ENCODE measurements around the gene PPM1H.

DNA sequence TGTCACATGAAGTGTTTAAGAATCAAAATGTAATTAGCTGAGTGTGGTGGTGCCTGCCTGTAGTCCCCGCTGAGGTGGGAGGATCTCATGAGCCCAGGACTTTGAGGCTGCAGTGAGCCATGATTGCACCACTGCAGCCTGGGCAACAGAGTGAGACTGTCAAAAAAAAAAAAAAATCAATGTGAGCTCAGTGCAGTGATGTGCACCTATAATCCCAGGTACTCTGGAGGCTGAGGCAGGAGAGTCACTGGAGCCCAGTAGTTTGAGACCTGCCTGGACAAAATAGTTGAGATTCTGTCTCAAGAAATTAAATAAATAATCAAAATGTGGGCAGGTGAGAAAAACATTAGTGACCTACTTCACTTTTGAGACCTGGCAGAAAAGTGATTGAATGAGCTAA lies 328.3 kb downstream of the PPM1H start:
- TF ChIP-seq, protein P1, sequence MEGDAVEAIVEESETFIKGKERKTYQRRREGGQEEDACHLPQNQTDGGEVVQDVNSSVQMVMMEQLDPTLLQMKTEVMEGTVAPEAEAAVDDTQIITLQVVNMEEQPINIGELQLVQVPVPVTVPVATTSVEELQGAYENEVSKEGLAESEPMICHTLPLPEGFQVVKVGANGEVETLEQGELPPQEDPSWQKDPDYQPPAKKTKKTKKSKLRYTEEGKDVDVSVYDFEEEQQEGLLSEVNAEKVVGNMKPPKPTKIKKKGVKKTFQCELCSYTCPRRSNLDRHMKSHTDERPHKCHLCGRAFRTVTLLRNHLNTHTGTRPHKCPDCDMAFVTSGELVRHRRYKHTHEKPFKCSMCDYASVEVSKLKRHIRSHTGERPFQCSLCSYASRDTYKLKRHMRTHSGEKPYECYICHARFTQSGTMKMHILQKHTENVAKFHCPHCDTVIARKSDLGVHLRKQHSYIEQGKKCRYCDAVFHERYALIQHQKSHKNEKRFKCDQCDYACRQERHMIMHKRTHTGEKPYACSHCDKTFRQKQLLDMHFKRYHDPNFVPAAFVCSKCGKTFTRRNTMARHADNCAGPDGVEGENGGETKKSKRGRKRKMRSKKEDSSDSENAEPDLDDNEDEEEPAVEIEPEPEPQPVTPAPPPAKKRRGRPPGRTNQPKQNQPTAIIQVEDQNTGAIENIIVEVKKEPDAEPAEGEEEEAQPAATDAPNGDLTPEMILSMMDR (IDR thresholded peaks at IDR 0.05; ENCODE audit: low read depth, low read length, missing input control): no peak
- TF ChIP-seq TAF1 (conservative IDR thresholded peaks at IDR 0.05) (no peak), RXRA (IDR thresholded peaks at IDR 0.05) (no peak), SP1 (IDR thresholded peaks at IDR 0.05) (no peak), FOXA1 (IDR thresholded peaks at IDR 0.05) (no peak), RAD21 (IDR thresholded peaks at IDR 0.05) (no peak), EGR1 (IDR thresholded peaks at IDR 0.05; ENCODE audit: low read depth in 2 of 2) (no peak)
- TF ChIP-seq, protein P2, sequence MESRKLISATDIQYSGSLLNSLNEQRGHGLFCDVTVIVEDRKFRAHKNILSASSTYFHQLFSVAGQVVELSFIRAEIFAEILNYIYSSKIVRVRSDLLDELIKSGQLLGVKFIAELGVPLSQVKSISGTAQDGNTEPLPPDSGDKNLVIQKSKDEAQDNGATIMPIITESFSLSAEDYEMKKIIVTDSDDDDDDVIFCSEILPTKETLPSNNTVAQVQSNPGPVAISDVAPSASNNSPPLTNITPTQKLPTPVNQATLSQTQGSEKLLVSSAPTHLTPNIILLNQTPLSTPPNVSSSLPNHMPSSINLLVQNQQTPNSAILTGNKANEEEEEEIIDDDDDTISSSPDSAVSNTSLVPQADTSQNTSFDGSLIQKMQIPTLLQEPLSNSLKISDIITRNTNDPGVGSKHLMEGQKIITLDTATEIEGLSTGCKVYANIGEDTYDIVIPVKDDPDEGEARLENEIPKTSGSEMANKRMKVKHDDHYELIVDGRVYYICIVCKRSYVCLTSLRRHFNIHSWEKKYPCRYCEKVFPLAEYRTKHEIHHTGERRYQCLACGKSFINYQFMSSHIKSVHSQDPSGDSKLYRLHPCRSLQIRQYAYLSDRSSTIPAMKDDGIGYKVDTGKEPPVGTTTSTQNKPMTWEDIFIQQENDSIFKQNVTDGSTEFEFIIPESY (IDR thresholded peaks at IDR 0.05): no peak
- TF ChIP-seq, protein P3, sequence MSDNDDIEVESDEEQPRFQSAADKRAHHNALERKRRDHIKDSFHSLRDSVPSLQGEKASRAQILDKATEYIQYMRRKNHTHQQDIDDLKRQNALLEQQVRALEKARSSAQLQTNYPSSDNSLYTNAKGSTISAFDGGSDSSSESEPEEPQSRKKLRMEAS (IDR thresholded peaks at IDR 0.05): no peak
- TF ChIP-seq, protein P4, sequence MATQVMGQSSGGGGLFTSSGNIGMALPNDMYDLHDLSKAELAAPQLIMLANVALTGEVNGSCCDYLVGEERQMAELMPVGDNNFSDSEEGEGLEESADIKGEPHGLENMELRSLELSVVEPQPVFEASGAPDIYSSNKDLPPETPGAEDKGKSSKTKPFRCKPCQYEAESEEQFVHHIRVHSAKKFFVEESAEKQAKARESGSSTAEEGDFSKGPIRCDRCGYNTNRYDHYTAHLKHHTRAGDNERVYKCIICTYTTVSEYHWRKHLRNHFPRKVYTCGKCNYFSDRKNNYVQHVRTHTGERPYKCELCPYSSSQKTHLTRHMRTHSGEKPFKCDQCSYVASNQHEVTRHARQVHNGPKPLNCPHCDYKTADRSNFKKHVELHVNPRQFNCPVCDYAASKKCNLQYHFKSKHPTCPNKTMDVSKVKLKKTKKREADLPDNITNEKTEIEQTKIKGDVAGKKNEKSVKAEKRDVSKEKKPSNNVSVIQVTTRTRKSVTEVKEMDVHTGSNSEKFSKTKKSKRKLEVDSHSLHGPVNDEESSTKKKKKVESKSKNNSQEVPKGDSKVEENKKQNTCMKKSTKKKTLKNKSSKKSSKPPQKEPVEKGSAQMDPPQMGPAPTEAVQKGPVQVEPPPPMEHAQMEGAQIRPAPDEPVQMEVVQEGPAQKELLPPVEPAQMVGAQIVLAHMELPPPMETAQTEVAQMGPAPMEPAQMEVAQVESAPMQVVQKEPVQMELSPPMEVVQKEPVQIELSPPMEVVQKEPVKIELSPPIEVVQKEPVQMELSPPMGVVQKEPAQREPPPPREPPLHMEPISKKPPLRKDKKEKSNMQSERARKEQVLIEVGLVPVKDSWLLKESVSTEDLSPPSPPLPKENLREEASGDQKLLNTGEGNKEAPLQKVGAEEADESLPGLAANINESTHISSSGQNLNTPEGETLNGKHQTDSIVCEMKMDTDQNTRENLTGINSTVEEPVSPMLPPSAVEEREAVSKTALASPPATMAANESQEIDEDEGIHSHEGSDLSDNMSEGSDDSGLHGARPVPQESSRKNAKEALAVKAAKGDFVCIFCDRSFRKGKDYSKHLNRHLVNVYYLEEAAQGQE (IDR thresholded peaks at IDR 0.05): no peak

Data from liver (tissue), 3 donors.